Neural progenitor cell (in vitro differentiated cells): ENCODE measurements around the gene VSX2. TPM values are rescaled to one million over a fixed set of nuclear protein-coding genes. Genes with fewer than 3 reads are reported as not detected.

Source experiments
- DNase-seq: peaks from one replicate; pipeline ENCODE4 v3.0.0-alpha.2; 2016; ENCODE audit warnings: low spot score
- H2AFZ ChIP-seq: fragments of 200-600 bp; sonication (generic); replicated peaks from 2 replicates; pipeline ENCODE4 v1.6.1; 2016; ENCODE audit warnings: antibody characterized with exemption
- H3F3A ChIP-seq: fragments of 200-600 bp; sonication (generic); 2 replicates; pipeline ENCODE4 v1.6.1; 2016; ENCODE audit warnings: antibody characterized with exemption, low read depth
- H3K27ac ChIP-seq: fragments of 200-600 bp; sonication (generic); 2 replicates; pipeline ENCODE4 v1.5.1; 2016; ENCODE audit warnings: mild to moderate bottlenecking
- H3K27me3 ChIP-seq: fragments of 200-600 bp; sonication (generic); 2 replicates; pipeline ENCODE4 v1.6.1; 2016; ENCODE audit warnings: mild to moderate bottlenecking, moderate library complexity
- H3K36me3 ChIP-seq: fragments of 200-600 bp; sonication (generic); 2 replicates; pipeline ENCODE4 v1.5.1; 2016
- H3K4me1 ChIP-seq: fragments of 200-600 bp; sonication (generic); 2 replicates; pipeline ENCODE4 v1.6.1; 2016; ENCODE audit warnings: mixed run types
- H3K4me2 ChIP-seq: fragments of 200-600 bp; sonication (generic); 2 replicates; pipeline ENCODE4 v1.6.1; 2016
- H3K4me3 ChIP-seq: fragments of 200-600 bp; sonication (generic); 2 replicates; pipeline ENCODE4 v1.5.1; 2016
- H3K79me2 ChIP-seq: fragments of 200-600 bp; sonication (generic); 2 replicates; pipeline ENCODE4 v1.6.1; 2016; ENCODE audit warnings: low read depth
- H3K9ac ChIP-seq: fragments of 200-600 bp; sonication (generic); 2 replicates; pipeline ENCODE4 v1.6.1; 2016
- H3K9me3 ChIP-seq: fragments of 200-600 bp; sonication (generic); 2 replicates; pipeline ENCODE4 v1.5.1; 2016; ENCODE audit warnings: low read depth
- H4K20me1 ChIP-seq: fragments of 200-600 bp; sonication (generic); 2 replicates; pipeline ENCODE4 v1.6.1; 2016; ENCODE audit warnings: low read depth
- H3K27ac Mint-ChIP-seq: 3 replicates; pipeline ENCODE4 v1.8.0; 2021; ENCODE audit warnings: mixed read lengths
- H3K27me3 Mint-ChIP-seq: 2 replicates; pipeline ENCODE4 v1.8.0; 2022; ENCODE audit warnings: low read depth, mild to moderate bottlenecking, inconsistent platforms, moderate library complexity, mixed read lengths; ENCODE audit not compliant: insufficient read depth
- H3K36me3 Mint-ChIP-seq: 3 replicates; pipeline ENCODE4 v1.8.0; 2021; ENCODE audit warnings: mixed read lengths
- H3K4me1 Mint-ChIP-seq: 3 replicates; pipeline ENCODE4 v1.8.0; 2021; ENCODE audit warnings: mixed read lengths
- H3K4me3 Mint-ChIP-seq: 3 replicates; pipeline ENCODE4 v1.8.0; 2021; ENCODE audit warnings: mild to moderate bottlenecking, moderate library complexity, mixed read lengths
- H3K9me3 Mint-ChIP-seq: 3 replicates; pipeline ENCODE4 v1.8.0; 2020; ENCODE audit warnings: mixed read lengths
- EZH2 ChIP-seq: fragments of 200-600 bp; sonication (generic); IDR thresholded peaks from 2 replicates; pipeline ENCODE4 v1.6.1; 2017; ENCODE audit warnings: antibody characterized with exemption, mild to moderate bottlenecking, moderate library complexity
- EZH2phosphoT487 ChIP-seq: fragments of 200-600 bp; sonication (generic); IDR thresholded peaks from 2 replicates; pipeline ENCODE4 v1.6.1; 2017; ENCODE audit warnings: antibody characterized with exemption
- total RNA-seq: library from RNA; depleted of rRNA; stranded (reverse); fragments of >200 nt; gene quantifications from 2 replicates; pipeline ENCODE4 v1.2.3, GENCODE V29; 2015; ENCODE audit warnings: low replicate concordance
- TF ChIP-seq, protein P1 (sequence below): fragments of 200-600 bp; sonication (generic); IDR thresholded peaks from 2 replicates; pipeline ENCODE4 v1.5.1; 2017; ENCODE audit warnings: antibody characterized with exemption, mild to moderate bottlenecking

The VSX2 gene
- total RNA-seq, 1 donor from 2014 or later: 0.51 TPM

DNA sequence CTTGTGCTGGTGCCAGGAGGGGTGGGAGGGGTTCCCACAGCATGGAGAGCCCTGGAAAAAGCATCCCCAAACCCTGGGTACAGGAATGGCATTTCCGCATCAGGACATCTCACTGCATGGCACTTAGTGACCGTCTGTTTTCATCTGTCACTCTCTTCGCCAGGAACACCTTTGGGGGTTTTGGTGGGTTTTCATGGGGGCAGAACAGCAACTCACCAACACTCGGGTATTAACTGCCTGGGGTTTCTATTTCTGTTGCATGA, 3.5 kb downstream of the VSX2 start:
- no peaks in the 10 kb centered on the region for H3K9me3 ChIP-seq
- no peak overlapping the region for H3K9ac ChIP-seq
- Mint-ChIP-seq H3K4me1 (peaks cover 25% of the 10 kb centered on the region), H3K27ac (no peak overlapping the region), H3K27me3 (peaks cover 76% of the 10 kb centered on the region), H3K9me3 (peaks cover 9% of the 10 kb centered on the region), H3K4me3 (no peak overlapping the region), H3K36me3 (no peaks in the 10 kb centered on the region)
- no peaks in the 10 kb centered on the region for H3K36me3 ChIP-seq
- H2AFZ ChIP-seq: no peak overlapping the region
- no peak overlapping the region for H3K27ac ChIP-seq
- TF ChIP-seq EZH2phosphoT487: no peak
- no peak for TF ChIP-seq EZH2
- TF ChIP-seq, protein P1, sequence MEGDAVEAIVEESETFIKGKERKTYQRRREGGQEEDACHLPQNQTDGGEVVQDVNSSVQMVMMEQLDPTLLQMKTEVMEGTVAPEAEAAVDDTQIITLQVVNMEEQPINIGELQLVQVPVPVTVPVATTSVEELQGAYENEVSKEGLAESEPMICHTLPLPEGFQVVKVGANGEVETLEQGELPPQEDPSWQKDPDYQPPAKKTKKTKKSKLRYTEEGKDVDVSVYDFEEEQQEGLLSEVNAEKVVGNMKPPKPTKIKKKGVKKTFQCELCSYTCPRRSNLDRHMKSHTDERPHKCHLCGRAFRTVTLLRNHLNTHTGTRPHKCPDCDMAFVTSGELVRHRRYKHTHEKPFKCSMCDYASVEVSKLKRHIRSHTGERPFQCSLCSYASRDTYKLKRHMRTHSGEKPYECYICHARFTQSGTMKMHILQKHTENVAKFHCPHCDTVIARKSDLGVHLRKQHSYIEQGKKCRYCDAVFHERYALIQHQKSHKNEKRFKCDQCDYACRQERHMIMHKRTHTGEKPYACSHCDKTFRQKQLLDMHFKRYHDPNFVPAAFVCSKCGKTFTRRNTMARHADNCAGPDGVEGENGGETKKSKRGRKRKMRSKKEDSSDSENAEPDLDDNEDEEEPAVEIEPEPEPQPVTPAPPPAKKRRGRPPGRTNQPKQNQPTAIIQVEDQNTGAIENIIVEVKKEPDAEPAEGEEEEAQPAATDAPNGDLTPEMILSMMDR: no peak
- no peak overlapping the region for H3K4me2 ChIP-seq
- peak; percentile 46 for DNase-seq
- H3K79me2 ChIP-seq: no peaks in the 10 kb centered on the region
- H3F3A ChIP-seq: peaks cover 31% of the 10 kb centered on the region
- H3K27me3 ChIP-seq: peaks cover 85% of the 10 kb centered on the region
- peaks cover 51% of the 10 kb centered on the region for H3K4me1 ChIP-seq
- H4K20me1 ChIP-seq: peaks cover 21% of the 10 kb centered on the region
- H3K4me3 ChIP-seq: no peak overlapping the region

DNA sequence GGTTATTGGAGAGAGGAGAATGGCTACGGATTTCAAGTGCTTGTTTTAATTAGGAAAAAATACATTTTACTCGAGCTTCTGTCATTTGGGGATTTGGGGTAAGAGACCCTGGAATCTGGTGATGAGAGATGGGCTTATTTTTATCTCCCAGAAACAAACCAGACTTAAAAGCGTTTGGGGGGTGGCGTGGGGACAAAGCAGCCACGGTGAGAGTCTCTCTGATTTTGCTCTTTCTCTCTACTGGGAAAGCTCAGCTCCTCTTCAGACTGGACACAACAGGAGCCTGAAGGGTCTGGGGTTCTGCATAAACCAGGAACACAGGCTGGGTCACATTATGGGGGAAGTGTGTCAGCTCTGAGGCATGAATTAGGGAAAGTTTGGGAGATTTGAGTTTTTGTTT, 3.8 kb downstream of the VSX2 start:
- TF ChIP-seq, protein P1: no peak
- no peak for TF ChIP-seq EZH2phosphoT487
- TF ChIP-seq EZH2: no peak
- no peaks in the 10 kb centered on the region for H3K79me2 ChIP-seq
- H3K27me3 Mint-ChIP-seq: peaks cover 75% of the 10 kb centered on the region
- H4K20me1 ChIP-seq: peaks cover 21% of the 10 kb centered on the region
- H3K27ac ChIP-seq: no peak overlapping the region
- H2AFZ ChIP-seq: no peak overlapping the region
- H3K4me1 Mint-ChIP-seq: peaks cover 25% of the 10 kb centered on the region
- H3K9me3 Mint-ChIP-seq: peaks cover 8% of the 10 kb centered on the region
- no peak overlapping the region for H3K4me3 ChIP-seq
- H3K4me1 ChIP-seq: peaks cover 51% of the 10 kb centered on the region
- H3K36me3 Mint-ChIP-seq: no peaks in the 10 kb centered on the region
- no peak overlapping the region for H3K9ac ChIP-seq
- H3F3A ChIP-seq: peaks cover 31% of the 10 kb centered on the region
- H3K4me2 ChIP-seq: no peak overlapping the region
- peaks cover 81% of the 10 kb centered on the region for H3K27me3 ChIP-seq
- no peaks in the 10 kb centered on the region for H3K9me3 ChIP-seq
- DNase-seq: no peak
- H3K27ac Mint-ChIP-seq: no peak overlapping the region
- no peaks in the 10 kb centered on the region for H3K36me3 ChIP-seq
- no peak overlapping the region for H3K4me3 Mint-ChIP-seq

DNA sequence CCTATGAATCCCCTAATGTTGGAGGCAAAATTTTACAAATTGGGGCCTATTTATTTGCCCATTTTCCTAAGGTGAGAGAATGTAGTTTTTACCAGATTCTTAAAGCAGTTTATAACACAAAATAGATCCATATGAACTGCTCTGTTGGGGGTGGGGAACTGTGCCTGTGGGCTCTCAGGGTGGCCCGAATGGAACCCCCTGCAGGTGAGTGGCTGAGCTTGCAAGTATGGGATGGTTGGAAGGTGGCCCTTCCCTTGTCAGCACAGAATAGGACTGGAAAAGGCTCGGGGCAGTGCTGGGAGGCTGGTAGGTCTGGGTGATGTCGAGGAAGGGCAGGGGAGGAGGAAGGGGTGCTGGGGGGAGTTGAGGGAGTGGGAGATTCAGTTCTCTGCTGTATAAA, 4.9 kb downstream of the VSX2 start:
- no peaks in the 10 kb centered on the region for H3K9me3 ChIP-seq
- H3K27ac ChIP-seq: no peak overlapping the region
- H3F3A ChIP-seq: peaks cover 28% of the 10 kb centered on the region
- H3K4me1 ChIP-seq: peaks cover 49% of the 10 kb centered on the region
- H3K36me3 ChIP-seq: no peaks in the 10 kb centered on the region
- no peak overlapping the region for H3K9ac ChIP-seq
- DNase-seq: peak; percentile 56
- Mint-ChIP-seq H3K4me1 (peaks cover 25% of the 10 kb centered on the region), H3K27ac (no peak overlapping the region), H3K36me3 (no peaks in the 10 kb centered on the region), H3K27me3 (peaks cover 65% of the 10 kb centered on the region), H3K9me3 (peaks cover 3% of the 10 kb centered on the region), H3K4me3 (no peak overlapping the region)
- no peak for TF ChIP-seq EZH2
- TF ChIP-seq, protein P1: peak; percentile 35
- peaks cover 71% of the 10 kb centered on the region for H3K27me3 ChIP-seq
- H3K4me3 ChIP-seq: no peak overlapping the region
- no peak overlapping the region for H2AFZ ChIP-seq
- no peak overlapping the region for H3K4me2 ChIP-seq
- H4K20me1 ChIP-seq: peaks cover 21% of the 10 kb centered on the region
- H3K79me2 ChIP-seq: no peaks in the 10 kb centered on the region

DNA sequence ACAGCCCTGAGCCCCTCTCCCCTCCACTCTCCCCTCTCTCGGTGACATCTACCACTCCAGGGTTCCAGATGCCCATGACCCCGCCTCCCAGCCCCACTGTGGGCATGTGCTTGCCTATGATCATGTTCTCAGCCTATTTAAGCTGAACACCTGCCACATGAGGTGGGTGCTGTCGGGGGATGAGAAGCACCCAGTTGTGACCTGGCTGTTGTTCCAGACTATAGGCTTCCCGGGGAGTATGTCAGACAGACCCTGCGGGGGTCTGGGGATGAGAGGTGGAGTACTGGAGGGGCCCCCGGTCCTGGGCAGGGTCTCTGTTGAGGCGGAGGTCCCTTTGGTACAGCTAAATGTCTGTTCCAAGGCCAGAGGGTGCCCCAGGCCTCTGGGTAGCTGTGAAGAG, 6.0 kb downstream of the VSX2 start:
- Histone ChIP-seq H2AFZ (no peak overlapping the region), H3K4me1 (peaks cover 37% of the 10 kb centered on the region), H4K20me1 (peaks cover 17% of the 10 kb centered on the region), H3F3A (peaks cover 28% of the 10 kb centered on the region), H3K9me3 (no peaks in the 10 kb centered on the region), H3K27me3 (peaks cover 59% of the 10 kb centered on the region), H3K36me3 (no peaks in the 10 kb centered on the region), H3K79me2 (no peaks in the 10 kb centered on the region), H3K9ac (no peak overlapping the region), H3K27ac (no peak overlapping the region), H3K4me3 (no peak overlapping the region), H3K4me2 (no peak overlapping the region)
- peaks cover 3% of the 10 kb centered on the region for H3K9me3 Mint-ChIP-seq
- H3K27ac Mint-ChIP-seq: no peak overlapping the region
- TF ChIP-seq EZH2phosphoT487 (no peak), EZH2 (no peak)
- TF ChIP-seq, protein P1: no peak
- peaks cover 60% of the 10 kb centered on the region for H3K27me3 Mint-ChIP-seq
- peaks cover 25% of the 10 kb centered on the region for H3K4me1 Mint-ChIP-seq
- H3K36me3 Mint-ChIP-seq: no peaks in the 10 kb centered on the region
- DNase-seq: no peak
- H3K4me3 Mint-ChIP-seq: no peak overlapping the region
